Activated CD4-positive, CD25-positive, alpha-beta regulatory T cell (primary cell): ENCODE measurements around the gene SLC8A2.
"Not testable (repeated sequence)": the region's sequence is repeated elsewhere in the genome, so short reads cannot be mapped to it uniquely, and the experiment has no call there.

ENCODE experiments used
- DNase-seq, 4 experiments: peaks; one replicate each; lab custom pipeline; 2025; lab: John Stamatoyannopoulos, UW

SLC8A2 gene

DNA sequence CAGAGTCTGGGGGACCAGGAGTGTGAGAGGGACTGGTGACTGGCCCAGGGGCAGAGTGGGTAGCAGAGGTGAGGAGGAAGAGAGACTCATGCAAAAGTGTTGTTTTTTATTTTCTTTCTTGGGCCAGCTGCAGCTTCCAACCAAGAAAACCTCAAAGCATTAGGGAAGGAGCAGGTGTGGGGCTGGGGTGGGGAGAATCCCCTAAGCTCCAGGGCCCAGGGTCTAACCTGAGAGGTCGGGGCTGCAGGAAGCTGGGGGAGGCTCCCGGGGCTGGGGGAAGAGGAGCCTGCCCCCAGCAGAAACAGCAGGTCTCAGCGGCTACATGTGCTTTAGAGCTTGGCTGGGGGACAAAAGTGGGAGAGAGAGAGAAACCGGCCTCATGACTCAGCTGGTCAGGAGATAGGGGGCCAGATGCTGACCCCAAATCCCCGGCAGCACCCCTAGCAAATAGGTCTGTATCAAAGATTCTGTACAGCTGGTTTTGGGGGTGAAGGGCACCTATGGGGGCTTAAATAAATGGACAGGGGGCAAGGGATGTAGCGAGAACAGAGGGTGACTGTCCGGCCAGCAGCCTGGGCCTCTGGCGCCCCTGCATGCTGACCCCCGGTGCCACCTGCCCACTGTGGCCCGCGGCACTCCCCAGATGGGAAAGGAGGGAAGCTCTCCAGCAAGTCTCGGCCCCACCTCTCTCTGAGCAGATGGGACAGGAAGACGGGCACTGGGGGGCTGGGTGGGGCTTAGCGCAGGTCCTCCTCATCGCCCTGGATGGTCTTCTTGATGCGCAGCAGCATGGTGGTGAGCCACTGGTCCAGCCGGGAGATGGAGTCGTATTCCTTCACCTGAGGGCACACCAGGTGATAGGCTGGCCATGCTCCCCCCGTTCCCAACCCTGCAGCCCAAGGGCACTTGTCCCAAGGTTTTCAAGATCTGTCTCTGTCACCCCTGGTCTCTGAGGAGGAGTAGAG lies 16.1 kb upstream of the SLC8A2 start:
- DNase-seq = no peak

DNA sequence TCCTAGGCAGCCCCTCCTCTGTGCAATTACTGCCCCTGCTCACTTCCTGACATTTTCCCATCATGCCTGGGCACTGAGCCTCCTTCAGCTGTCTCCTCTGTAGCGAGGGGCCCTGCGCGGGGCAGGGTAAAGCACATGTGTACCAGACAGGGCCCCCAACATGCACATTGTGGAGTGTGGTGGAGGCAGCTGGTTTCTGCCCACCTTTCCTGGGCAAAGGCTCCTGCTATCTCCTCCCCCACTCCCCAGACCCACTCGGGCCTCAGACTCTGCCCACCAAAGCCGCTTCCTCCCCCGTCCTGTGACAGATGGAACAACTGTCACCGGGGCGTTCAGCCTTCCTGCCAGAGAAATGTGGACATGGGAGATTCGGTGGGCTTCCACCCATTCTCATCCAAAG lies 15.2 kb upstream of the SLC8A2 start:
- no peak for DNase-seq

DNA sequence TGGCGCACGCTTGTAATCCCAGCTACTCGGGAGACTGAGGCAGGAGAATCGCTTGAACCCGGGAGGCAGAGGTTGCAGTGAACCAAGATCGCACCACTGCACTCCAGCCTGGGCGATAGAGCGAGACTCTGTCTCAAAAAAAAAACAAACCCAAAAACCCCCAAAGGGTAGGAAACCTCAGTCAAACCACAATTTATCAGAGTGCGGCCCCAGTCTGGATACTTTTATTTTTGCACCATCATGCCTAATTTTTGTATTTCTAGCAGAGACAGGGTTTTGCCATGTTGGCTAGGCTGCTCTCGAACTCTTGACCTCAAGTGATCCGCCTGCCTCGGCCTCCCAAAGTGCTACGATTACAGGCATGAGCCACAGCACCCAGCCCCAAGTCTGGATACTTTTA lies 14.5 kb upstream of the SLC8A2 start:
- DNase-seq = not testable (repeated sequence)

DNA sequence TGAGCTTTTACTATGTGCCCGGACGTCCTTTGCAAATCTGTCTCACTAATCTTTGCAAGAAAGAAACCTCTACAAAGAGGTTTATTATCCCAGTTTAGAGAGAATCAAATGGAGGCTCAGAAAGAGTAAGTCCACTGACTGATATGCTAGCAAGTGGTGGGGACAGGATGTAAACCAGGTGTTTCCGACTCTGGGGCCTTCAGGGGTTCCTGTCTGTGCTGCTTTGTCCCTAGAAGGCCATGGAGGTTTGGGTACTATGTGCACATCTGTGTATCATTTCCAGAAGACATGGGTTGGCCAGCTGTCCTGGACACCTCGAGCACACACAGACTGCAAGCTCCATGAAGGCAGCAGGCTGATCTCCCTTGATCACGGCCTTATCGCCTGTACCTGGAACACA lies 13.5 kb upstream of the SLC8A2 start:
- no peak for DNase-seq

DNA sequence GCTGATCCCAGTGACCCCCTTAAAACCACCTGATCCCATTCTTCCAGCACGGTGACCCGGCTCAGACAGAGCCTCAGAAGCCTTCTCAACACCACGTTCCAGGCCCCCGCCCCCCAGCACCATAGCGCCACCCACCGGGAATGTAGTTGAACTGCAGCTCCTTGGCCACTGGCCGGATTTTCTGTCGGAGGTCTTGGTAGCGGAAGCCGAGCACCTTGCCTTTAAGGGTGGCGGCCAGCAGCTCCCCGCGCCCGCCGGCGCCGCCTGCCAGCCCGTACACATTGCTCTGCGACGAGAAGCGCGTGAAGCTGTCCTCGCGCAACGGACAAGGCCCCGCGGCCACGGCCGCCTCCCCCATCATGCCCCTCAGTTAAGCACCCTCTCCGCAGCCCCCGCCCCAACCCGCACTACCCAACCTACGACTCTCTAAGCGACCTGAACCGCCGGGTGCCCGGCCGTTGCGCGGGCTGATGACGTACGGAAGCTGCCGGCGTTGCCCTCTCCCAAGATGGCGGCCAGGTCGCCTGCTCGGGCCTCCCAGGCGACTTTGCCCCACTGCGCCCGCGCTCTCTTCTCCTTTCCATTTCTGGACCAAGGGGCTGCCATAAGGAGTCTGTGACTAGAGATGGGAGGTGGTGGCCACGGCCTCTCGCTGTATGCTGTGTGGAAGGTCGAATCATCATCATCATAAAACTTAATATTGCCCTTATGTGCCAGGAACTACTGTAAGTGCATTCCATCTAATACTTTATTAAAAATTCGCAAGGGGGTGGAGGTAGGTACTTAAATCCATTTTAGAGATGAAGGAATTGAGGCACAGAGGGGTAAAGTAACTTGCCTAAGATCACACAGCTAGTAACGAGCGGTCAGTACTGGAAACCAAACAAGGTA lies 12.4 kb upstream of the SLC8A2 start, which contains the start of gene KPTN:
TSS of gene KPTN (minus strand) at position 420 of the 891 bp plus-strand sequence. CDS start at position 361, 59 bp downstream.
- DNase-seq = peak; percentile 77 to 86 (median 84)

DNA sequence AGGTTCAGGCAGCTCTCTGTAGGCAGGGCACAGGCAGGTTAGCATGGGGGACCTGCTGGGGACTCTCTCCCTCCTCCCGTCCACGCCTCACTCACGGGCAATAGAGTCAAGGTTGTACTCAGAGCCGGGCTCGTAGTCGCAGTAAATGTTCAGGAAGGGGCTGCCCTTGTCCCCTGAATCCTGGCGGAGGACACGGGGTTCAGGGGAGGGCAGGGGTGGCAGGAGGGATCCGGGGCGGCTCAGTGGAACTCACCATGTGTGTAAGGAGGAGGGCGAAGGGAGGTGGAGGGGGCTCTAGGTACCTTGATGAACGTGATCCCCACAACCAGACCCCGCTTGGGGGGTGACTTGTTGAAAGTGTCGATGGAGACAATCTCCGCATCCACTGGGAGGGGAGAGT lies 11.5 kb upstream of the SLC8A2 start:
- DNase-seq = no peak

DNA sequence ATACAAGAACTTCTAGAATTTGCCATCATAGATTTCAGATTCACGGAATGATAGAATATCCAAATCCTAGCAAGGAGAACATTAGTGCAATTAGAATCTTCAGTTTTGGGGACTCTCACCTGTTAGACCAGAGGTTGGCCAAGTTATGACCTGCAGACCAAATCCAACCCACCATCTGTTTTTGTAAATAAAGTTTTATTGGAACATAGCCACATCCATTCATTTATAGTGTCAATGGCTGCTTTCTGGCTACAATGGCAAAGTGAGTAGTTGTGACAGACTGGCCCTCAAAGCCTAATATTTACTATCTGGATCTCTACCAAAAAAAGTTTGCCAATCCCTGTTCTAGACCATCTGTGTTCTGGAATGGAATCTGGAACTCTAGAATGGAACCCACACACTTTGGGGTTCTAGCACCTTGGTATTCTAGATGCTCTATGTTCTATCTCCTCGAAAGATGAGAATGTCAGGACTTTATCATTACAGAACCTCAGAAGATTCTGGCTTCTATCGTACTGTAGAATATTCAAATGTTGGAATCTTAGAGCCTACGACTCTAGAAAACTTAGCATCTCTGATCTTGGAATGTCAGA lies 9.9 kb upstream of the SLC8A2 start:
- no peak for DNase-seq

DNA sequence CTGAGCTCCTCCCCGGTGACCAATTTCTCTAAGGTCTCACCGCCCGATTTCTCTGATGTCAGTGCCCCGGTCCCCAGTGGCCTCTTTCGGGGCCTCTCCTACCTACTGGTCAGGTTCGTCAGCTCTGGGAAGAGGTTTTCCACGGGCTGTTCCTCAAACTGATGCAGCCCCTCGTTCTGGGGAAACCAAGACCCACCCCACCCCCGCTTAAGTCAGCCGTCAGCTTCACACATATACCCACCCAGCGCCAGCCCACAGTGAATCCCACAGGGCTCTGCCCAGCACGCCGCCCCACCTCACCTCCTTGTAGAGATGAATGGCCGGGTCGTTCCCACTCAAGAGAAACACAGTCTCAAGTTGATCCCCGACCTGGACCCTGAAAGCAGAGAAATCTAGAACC lies 9.0 kb upstream of the SLC8A2 start:
- DNase-seq = no peak

DNA sequence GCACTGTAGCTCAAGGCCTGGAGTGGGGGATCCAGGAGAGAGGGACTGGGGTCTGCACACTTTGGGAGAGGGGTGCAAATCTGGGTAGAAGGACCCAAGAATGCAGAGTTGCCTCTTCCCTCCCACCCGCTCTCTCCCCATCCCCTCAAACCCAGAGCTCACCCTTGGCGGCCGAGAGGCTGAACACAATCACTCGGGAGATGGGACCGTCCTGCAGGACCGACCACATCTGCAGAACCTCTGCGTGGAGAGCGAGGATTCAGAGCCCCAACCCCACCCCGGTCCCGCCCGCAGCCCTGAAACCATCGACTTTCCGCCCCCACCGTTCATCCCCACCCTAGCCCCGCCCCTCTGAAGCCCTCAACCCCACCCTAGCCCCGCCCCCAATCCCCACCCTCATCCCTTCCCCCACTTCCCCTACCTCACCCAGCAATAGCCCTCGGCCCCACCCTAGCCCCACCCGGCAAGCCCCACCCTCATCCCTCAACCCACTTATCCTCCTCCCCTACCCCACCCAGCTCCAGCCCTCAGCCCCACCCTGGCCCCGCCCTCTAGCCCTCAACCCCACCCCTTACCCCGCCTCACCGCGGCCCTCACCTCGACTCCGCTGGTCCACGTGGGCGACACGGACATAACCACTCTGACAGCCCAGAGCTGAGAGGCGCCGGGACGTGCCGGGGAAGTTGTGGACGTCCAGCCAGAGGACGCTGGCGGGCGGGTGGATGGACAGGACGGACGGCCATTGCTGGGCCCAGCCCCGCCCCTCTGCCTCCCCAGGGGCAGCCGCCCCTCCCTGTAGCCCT lies 8.2 kb upstream of the SLC8A2 start:
- DNase-seq = no peak

DNA sequence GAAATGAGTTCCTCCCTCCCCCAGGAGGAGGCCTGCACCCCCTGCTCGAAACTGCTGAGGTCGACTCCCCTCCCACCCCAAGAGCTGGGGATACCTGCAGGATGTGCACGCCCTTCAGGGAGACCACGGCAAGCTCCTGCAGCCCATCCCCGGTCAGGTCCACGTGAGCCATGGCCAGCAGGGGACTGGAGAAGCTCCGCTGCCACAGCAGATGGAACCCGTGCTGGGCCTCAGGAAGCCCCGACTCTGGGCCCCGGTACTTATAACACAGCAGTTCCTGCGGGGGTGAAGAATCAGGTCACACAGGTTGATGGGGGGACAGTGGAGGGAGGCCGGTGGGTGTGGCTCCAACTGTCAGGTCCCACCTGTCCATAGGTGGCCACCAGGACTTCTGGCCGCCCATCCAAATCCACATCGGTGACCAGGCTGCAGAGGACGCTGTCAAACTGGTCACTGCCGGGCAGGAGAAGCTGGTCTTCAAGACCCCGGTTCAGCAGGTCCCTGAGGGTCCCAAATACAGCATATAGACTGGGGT lies 4.8 kb upstream of the SLC8A2 start:
- no peak for DNase-seq

DNA sequence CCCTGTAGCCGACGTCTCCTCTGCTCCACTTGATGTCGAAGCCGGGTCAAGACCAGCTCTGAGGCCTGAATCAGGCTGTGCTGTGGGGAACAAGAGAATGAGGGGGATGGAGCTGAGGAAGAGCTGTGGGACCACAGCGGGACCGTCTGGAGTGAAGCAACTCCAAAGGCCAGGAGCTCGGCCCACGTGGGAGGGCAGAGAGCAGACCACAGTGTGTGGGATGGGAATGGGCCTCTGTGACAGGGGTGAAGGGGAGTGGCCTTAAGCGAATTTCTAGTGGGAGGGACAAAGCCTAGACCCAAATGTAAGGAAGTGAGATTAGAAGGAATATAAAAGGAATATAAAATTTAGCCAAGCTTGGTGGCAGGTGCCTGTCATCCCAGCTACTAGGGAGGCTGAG lies 3.8 kb upstream of the SLC8A2 start:
- DNase-seq = no peak

DNA sequence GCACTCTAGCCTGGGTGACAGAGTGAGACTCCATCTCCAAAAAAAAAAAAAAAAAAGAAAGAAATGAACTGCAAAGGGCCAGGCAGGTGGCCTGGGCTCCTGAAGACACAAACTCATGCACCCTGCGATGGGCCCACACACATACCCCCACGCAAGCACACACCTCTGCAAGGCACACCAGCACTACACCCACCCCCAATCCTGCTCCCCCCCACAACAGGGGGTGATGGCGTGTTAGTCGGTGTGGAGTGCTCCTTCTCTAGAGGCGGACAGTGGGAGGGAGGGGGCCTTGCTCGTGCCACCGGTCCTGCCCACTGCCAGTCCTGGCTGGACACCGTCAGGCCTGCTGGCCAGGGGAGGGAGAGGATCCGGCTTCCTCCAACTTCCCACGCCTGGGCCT lies 1.6 kb upstream of the SLC8A2 start:
- DNase-seq = no peak

DNA sequence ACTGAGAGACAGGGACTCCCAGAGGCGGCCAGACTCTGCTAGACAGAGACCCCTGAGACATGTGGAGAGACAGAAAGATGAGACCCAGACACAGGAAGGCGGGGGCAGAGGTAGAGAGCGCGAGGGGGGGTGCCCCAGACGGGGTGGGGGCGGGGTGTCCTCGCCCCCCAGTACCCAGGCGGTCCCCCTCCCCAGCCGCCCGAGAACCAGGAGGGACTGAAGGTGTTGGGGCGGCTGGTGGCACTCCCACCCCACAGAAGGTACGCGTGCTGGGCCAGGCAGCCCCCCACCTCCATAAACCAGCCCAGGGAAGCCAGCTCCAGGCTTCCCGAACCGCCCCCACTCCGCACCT lies 336 bp downstream of the SLC8A2 start:
- no peak for DNase-seq

DNA sequence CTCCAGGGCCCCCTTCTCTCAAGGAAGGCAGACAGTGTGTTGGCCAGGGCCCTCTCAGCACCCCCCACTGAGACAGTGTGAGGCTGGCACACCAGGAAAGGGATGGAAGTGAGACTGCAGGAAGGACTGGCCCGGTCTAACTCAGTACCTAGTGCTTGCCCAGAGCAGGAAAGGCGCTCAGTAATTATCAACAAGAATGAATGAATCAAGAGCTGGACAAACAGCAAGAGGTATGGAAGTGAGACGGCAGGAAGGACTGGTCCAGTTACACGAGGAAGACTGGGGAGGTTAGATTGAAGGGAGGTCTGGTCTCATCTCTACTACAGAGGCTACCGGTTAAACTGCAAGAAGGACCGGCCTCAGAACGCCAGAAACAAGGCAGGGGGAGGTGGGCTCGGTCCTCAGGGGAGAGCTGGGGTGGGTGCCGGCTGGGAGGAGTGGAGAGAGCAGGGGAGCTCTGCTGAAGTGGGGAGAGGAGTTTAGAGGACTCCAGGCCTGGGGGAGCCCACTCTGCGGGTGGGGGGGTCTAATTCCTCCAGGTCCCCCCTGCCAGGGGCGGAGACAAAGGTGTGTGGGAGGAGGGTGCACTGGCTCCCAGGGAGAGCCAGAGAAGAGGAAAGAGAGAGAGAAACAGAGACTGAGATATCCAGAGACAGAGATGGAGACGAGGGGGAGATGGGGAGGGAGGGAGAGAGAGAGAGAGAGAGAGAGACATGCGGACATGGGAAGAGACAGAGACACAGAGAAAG lies 1.1 kb downstream of the SLC8A2 start:
- no peak for DNase-seq

DNA sequence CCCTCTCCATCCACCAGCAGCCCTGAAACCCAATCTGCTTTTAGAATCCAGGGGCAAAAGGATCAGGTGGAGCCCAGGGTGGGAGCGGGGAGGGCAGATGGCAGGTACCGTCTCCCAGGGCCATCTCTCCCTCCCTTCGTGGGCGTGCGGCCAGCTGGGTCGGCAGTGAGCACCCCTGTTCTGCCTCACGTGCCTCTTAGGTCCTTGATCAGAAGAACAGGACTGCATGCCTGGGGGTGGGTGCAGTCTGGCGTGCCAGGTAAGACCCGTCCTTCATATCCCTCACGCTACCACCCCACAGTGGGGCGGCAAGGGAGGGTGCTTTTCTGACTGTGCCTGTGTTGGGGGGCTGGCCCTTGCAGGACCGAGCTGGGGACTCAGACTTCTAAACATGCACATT lies 2.0 kb downstream of the SLC8A2 start:
- no peak for DNase-seq

DNA sequence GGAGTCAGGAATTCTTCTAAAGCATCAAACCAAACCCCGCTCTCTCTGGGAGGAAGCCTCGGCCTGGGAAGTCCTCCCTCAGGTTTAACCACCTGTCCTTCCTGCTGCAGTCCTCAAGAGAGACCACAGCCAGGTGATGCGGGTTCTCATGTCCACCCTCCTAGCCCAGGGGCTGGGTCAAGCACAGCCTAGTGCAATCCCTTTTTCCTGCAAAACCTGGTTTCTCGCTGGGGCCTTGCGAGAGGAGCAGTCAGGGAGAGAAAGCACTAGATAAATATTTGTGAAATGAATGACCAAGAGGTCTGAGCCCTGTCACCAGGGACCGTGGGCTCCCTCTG lies 2.4 kb downstream of the SLC8A2 start:
- DNase-seq = no peak

DNA sequence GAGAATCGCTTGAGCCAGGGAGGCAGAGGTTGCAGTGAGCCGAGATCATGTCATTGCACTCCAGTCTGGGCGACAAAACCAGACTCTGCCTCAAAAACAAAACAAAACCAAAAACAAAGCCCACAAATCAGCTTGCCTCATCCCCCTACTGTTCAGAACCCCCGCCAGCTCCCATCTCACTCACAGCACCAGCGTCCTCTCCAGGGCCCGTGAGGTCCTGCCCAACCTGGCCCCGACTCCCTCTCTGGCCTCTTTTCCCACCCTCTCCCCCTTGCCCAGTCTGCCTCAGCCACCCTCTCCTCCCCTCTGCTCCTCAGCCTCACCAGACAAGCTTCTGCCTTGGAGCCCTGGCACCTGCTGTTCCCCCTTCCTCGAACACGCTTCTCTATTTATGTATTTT lies 3.8 kb downstream of the SLC8A2 start:
- DNase-seq = no peak

DNA sequence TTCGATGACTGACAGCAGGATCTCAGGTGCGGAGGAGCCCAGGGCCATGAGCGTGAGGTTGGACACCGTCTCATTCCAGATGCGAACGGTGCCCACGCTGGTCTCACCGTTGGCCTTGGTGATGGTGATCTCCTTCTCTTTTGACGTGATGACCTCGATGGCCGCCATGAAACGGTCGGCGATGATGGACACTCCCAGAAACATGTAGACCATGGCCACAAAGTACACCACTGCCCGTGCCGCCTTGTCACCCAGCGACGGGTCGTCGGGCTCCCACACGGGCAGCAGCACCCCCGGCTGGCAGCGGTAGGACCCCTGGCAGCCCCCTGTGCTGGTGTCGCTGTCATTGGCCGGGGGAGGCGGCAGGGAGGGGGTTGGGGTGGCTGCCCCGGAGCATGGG lies 5.7 kb downstream of the SLC8A2 start:
- DNase-seq = no peak

DNA sequence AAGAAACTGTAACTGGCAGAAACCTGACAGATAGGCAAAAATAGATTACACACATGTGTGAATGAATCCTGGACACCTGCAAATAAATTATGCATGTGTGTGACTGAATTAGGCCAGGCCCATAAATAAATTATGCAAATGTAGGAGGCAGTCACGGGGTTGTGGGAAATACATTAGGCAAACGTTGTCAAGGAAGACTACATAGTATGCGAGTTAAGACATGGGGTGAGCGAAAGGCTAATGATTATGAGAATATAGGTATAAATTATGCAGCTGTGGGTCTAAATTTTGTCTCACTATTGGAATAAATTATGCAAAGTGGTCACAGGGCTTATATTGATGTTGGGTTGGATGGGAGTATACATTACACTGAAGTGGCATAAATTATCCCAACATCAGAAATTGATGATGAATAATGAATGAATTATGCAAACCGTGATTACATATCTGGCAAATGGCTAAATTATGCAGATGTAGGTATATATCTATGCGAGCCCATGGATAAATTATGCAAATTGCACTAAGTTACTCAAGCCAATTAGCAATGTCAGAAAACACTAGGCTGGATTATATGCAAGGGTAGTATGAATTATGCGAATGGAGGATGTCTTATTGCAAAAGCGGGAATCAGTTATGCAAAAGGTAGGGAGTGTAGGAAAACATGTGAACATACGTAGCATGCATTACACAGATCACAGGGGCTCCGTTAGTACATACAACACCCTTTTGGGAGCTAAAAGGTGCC lies 6.8 kb downstream of the SLC8A2 start:
- DNase-seq = no peak

DNA sequence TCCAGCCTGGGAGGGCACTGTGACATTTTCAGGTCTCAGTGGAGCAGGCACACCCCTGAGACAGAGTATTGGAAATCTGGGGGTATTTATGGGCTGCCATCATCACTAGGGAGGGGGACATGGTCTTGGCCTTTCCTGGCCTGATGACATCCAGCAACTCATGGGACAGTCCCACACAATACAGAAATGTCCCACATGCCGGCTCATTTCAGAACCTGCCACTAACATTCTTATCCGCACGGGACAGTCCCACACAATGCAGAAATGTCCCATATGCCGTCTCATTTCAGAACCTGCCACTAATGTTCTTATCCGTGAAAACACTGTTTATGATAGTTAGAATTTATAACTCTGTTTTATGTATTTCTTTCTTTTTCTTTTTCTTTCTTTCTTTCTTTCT lies 9.8 kb downstream of the SLC8A2 start:
- no peak for DNase-seq
